NCI-H526 treated with DMSO at 0.1 percent for 48 hours (cell line): ENCODE results near the gene MT3.
"Not testable (repeated sequence)": the region's sequence is repeated elsewhere in the genome, so short reads cannot be mapped to it uniquely, and the experiment has no call there.

Experiments used
- DNase-seq: peaks from one replicate; lab custom pipeline; 2025; lab: John Stamatoyannopoulos, UW

Gene MT3

GRCh38 chr16:56610017-56610608 lies 20.8 kb downstream of the MT3 start:
- peak; percentile 14 for DNase-seq

- DNase-seq = no peak
These were observed 21.3 kb downstream of the MT3 start for GRCh38 chr16:56610609-56611111.

GRCh38 chr16:56611281-56611833 lies 22.0 kb downstream of the MT3 start:
- DNase-seq = no peak

- no peak for DNase-seq
These were observed 24.4 kb downstream of the MT3 start for GRCh38 chr16:56613706-56614105.

GRCh38 chr16:56614549-56614991 lies 25.2 kb downstream of the MT3 start:
- no peak for DNase-seq

- DNase-seq = no peak
These were observed 26.0 kb downstream of the MT3 start for GRCh38 chr16:56615353-56615752.

- no peak for DNase-seq
These were observed 27.4 kb downstream of the MT3 start for GRCh38 chr16:56616608-56617211.

GRCh38 chr16:56617212-56618085 lies 28.1 kb downstream of the MT3 start:
- DNase-seq = no peak

- DNase-seq = no peak
These were observed 28.8 kb downstream of the MT3 start for GRCh38 chr16:56618138-56618537.

GRCh38 chr16:56620339-56620897 lies 31.1 kb downstream of the MT3 start:
- DNase-seq = no peak

GRCh38 chr16:56621665-56622445 lies 32.5 kb downstream of the MT3 start:
- DNase-seq = not testable (repeated sequence)

- DNase-seq = not testable (repeated sequence)
These were observed 33.9 kb downstream of the MT3 start for GRCh38 chr16:56623184-56623583.

GRCh38 chr16:56623637-56624036 lies 34.3 kb downstream of the MT3 start:
- no peak for DNase-seq

GRCh38 chr16:56625140-56625942 lies 36.0 kb downstream of the MT3 start, which contains the start of gene MT1E:
Gene MT1E, plus strand, starts transcription at chr16:56625781. Its CDS starts 71 bp downstream, at chr16:56625852.
- peak; percentile 57 for DNase-seq

- peak; percentile 47 for DNase-seq
These were observed 36.8 kb downstream of the MT3 start for GRCh38 chr16:56625943-56626654.

- no peak for DNase-seq
These were observed 37.4 kb downstream of the MT3 start for GRCh38 chr16:56626685-56627084.

GRCh38 chr16:56628486-56629350 lies 39.4 kb downstream of the MT3 start:
- no peak for DNase-seq

GRCh38 chr16:56629531-56629930 lies 40.2 kb downstream of the MT3 start:
- DNase-seq = no peak

- no peak for DNase-seq
These were observed 40.8 kb downstream of the MT3 start for GRCh38 chr16:56630134-56630533.
